DND-41 (cell line): Measurements from ENCODE around the gene MAZ.
A peak's percentile ranks its signal among the peaks of the same experiment; 100 is the strongest.

Source experiments
- ATAC-seq: fragments of 200-7000 bp; cut with Tn5 transposase; 3 replicates; pipeline ENCODE4 v1.9.1; 2021; ENCODE audit warnings: low read depth; ENCODE audit not compliant: insufficient read depth
- DNase-seq: peaks from one replicate; pipeline ENCODE4 v3.0.0-alpha.2; 2020
- H2AFZ ChIP-seq: 2 replicates; pipeline ENCODE4 v1.6.0; 2012; ENCODE audit warnings: low read depth, low read length
- H3K27ac ChIP-seq: 2 replicates; pipeline ENCODE4 v1.5.1; 2012; ENCODE audit warnings: low read length, inconsistent platforms
- H3K27me3 ChIP-seq: fragments of 200-600 bp; sonication (generic); 2 replicates; pipeline ENCODE4 v1.6.0; 2012; ENCODE audit warnings: low read length, mild to moderate bottlenecking, inconsistent platforms; ENCODE audit not compliant: insufficient read depth, poor library complexity
- H3K36me3 ChIP-seq: 2 replicates; pipeline ENCODE4 v1.5.1; 2012; ENCODE audit warnings: low read length, inconsistent platforms; ENCODE audit not compliant: insufficient read depth
- H3K4me1 ChIP-seq: 2 replicates; pipeline ENCODE4 v1.5.1; 2012; ENCODE audit warnings: mild to moderate bottlenecking, low read length; ENCODE audit not compliant: insufficient read depth
- H3K4me2 ChIP-seq: 2 replicates; pipeline ENCODE4 v1.6.0; 2012; ENCODE audit warnings: mild to moderate bottlenecking, moderate library complexity, low read length, inconsistent platforms; ENCODE audit not compliant: insufficient read depth
- H3K4me3 ChIP-seq, 2 experiments: fragments of 200-600 bp in 1 of 2; shearing (Covaris generic) in 1 of 2; 2 replicates each; pipeline ENCODE4 v1.5.1; 2012 to 2016; ENCODE audit warnings: inconsistent platforms in 2 of 2, low read length in 2 of 2, mild to moderate bottlenecking in 2 of 2, low read depth in 1 of 2, moderate library complexity in 1 of 2
- H3K79me2 ChIP-seq: 2 replicates; pipeline ENCODE4 v1.6.0; 2012; ENCODE audit warnings: low read length, inconsistent platforms; ENCODE audit not compliant: insufficient read depth
- H3K9ac ChIP-seq: 2 replicates; pipeline ENCODE4 v1.6.0; 2012; ENCODE audit warnings: low read depth, mild to moderate bottlenecking, inconsistent platforms, low read length, moderate library complexity
- H3K9me3 ChIP-seq: 2 replicates; pipeline ENCODE4 v1.5.1; 2012; ENCODE audit warnings: low read length, moderate library complexity, mild to moderate bottlenecking, inconsistent platforms; ENCODE audit not compliant: insufficient read depth, severe bottlenecking
- H4K20me1 ChIP-seq: 2 replicates; pipeline ENCODE4 v1.6.0; 2012; ENCODE audit warnings: low read length; ENCODE audit not compliant: insufficient read depth
- CTCF ChIP-seq: IDR thresholded peaks from 2 replicates; pipeline ENCODE4 v1.5.1; 2012; ENCODE audit warnings: borderline replicate concordance, low read length, moderate library complexity, mild to moderate bottlenecking; ENCODE audit not compliant: poor library complexity, severe bottlenecking; ENCODE audit errors: extremely low read depth
- EZH2 ChIP-seq: IDR thresholded peaks from 3 replicates; pipeline ENCODE4 v1.6.1; 2012; ENCODE audit warnings: borderline replicate concordance, low read depth, mild to moderate bottlenecking, moderate library complexity, low read length, inconsistent platforms; ENCODE audit not compliant: severe bottlenecking

The MAZ gene

GRCh38 chr16:29814592-29814991 lies 8.3 kb downstream of the MAZ start:
- Histone ChIP-seq H4K20me1 (peaks cover 25% of the 10 kb centered on the region), H3K79me2 (peaks cover 52% of the 10 kb centered on the region), H3K9me3 (no peaks in the 10 kb centered on the region), H3K27ac (peak overlapping the region; percentile 99), H3K4me2 (peak overlapping the region; percentile 94), H3K36me3 (peaks cover 31% of the 10 kb centered on the region), H3K4me1 (peaks cover 76% of the 10 kb centered on the region), H2AFZ (peak overlapping the region; percentile 83), H3K4me3 (peak overlapping the region; percentile 36 to 79; a peak in 3 of 4 replicates), H3K9ac (peak overlapping the region; percentile 95), H3K27me3 (no peaks in the 10 kb centered on the region)
- no peak for ATAC-seq
- no peak for DNase-seq
- TF ChIP-seq EZH2 (no peak), CTCF (no peak)

GRCh38 chr16:29815032-29815721 lies 8.8 kb downstream of the MAZ start:
- Histone ChIP-seq H3K4me3 (peak overlapping the region; percentile 36 to 79), H3K27me3 (no peaks in the 10 kb centered on the region), H3K4me2 (peak overlapping the region; percentile 94), H3K36me3 (peaks cover 31% of the 10 kb centered on the region), H3K4me1 (peaks cover 75% of the 10 kb centered on the region), H4K20me1 (peaks cover 25% of the 10 kb centered on the region), H3K9ac (peak overlapping the region; percentile 95), H2AFZ (peak overlapping the region; percentile 83), H3K27ac (peak overlapping the region; percentile 99), H3K9me3 (no peaks in the 10 kb centered on the region), H3K79me2 (peaks cover 48% of the 10 kb centered on the region)
- DNase-seq (peak; percentile 62), ATAC-seq (no peak)
- no peak for TF ChIP-seq EZH2
- TF ChIP-seq CTCF: no peak

DNA sequence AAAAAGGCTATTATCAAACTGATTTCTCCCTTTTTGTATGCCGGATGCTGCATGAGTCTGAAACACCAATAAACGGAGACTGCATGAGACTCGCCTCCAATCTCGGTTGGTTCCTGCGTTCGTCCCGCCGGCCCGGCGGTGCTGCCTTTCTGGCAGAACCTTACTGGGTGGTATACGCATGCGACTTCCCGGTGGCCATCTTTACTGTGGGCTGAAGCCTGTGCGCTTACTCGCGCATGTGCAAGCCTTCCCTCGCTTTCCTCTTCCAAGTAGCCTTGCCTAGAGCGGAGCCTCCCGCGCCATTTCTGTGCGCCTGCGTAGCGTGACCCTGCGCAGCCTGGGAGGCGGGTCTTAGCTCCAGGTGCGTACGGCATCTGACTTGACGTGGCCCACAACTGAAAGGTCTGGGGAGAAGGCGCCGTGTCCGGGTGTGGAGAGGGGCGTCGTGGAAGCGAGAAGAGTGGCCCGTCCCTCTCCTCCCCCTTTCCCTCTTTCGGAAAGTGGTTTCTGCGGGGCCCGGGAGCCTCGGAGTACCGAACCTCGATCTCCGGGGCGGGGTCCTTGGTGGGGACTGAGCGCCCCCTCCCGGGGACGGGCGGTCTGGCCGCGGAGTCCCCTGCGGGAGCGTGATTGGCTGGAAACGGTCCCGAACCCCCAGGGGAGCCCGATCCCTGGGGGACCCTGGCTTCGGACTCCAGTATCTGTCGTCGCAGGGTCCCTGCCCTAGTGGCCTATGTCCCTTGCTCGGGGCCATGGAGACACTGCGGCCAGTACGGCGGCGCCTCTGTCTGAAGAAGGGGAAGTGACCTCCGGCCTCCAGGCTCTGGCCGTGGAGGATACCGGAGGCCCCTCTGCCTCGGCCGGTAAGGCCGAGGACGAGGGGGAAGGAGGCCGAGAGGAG lies 9.7 kb downstream of the MAZ start, which contains the start of gene PAGR1:
PAGR1 (plus strand) TSS at position 360 of the 901 bp plus-strand sequence; CDS start at position 734, 374 bp downstream.
- Histone ChIP-seq H4K20me1 (peaks cover 24% of the 10 kb centered on the region), H2AFZ (peak within 1 kb of the TSS; percentile 94), H3K36me3 (peaks cover 30% of the 10 kb centered on the region), H3K27me3 (no peaks in the 10 kb centered on the region), H3K9ac (peak within 1 kb of the TSS; percentile 95), H3K27ac (peak within 1 kb of the TSS; percentile 99), H3K79me2 (peaks cover 45% of the 10 kb centered on the region), H3K4me2 (peak within 1 kb of the TSS; percentile 94), H3K4me1 (peaks cover 69% of the 10 kb centered on the region), H3K4me3 (peak within 1 kb of the TSS; percentile 68 to 79), H3K9me3 (no peaks in the 10 kb centered on the region)
- TF ChIP-seq EZH2: no peak
- peak; percentile 97 for TF ChIP-seq CTCF
- ATAC-seq (peak; percentile 77), DNase-seq (peak; percentile 100)
